Measurements from ENCODE around the gene DPH5. TPM values are rescaled to one million over a fixed set of nuclear protein-coding genes. Genes with fewer than 3 reads are reported as not detected.
"Not testable (repeated sequence)": the region's sequence is repeated elsewhere in the genome, so short reads cannot be mapped to it uniquely, and the experiment has no call there.

Gene DPH5
- 27.4 and 30.3 TPM in 2 replicates for total RNA-seq (2014; rRNA removed; shearing (Covaris generic))

- DNase-seq (ENCODE audit: low read depth) = peak; percentile 90
These were observed at the start of gene DPH5 for GRCh38 chr1:101025657-101026429. TSS of gene DPH5 (minus strand) at chr1:101025784. CDS start at chr1:101025443, 341 bp downstream.

GRCh38 chr1:101073836-101074235 is 48.3 kb upstream of the DPH5 start:
- no peak for DNase-seq (ENCODE audit: low read depth)

- no peak for DNase-seq (ENCODE audit: low read depth)
These were observed 45.9 kb upstream of the DPH5 start for GRCh38 chr1:101071470-101071891.

- DNase-seq (ENCODE audit: low read depth) = no peak
These were observed 43.6 kb upstream of the DPH5 start for GRCh38 chr1:101069158-101069557.

- DNase-seq (ENCODE audit: low read depth) = not testable (repeated sequence)
These were observed 41.4 kb upstream of the DPH5 start for GRCh38 chr1:101066937-101067335.

- no peak for DNase-seq (ENCODE audit: low read depth)
These were observed 40.8 kb upstream of the DPH5 start for GRCh38 chr1:101066260-101066936.

- no peak for DNase-seq (ENCODE audit: low read depth)
These were observed 40.0 kb upstream of the DPH5 start for GRCh38 chr1:101065575-101065974.

- no peak for DNase-seq (ENCODE audit: low read depth)
These were observed 39.1 kb upstream of the DPH5 start for GRCh38 chr1:101064697-101065096.

GRCh38 chr1:101060992-101061391 is 35.4 kb upstream of the DPH5 start:
- DNase-seq (ENCODE audit: low read depth) = no peak

- no peak for DNase-seq (ENCODE audit: low read depth)
These were observed 34.5 kb upstream of the DPH5 start for GRCh38 chr1:101059945-101060542.

- no peak for DNase-seq (ENCODE audit: low read depth)
These were observed 30.0 kb upstream of the DPH5 start for GRCh38 chr1:101055623-101056022.

- DNase-seq (ENCODE audit: low read depth) = no peak
These were observed 26.4 kb upstream of the DPH5 start for GRCh38 chr1:101051688-101052638.

GRCh38 chr1:101050869-101051268 is 25.3 kb upstream of the DPH5 start:
- no peak for DNase-seq (ENCODE audit: low read depth)

GRCh38 chr1:101044749-101045148 is 19.2 kb upstream of the DPH5 start:
- peak; percentile 40 for DNase-seq (ENCODE audit: low read depth)

GRCh38 chr1:101044259-101044658 is 18.7 kb upstream of the DPH5 start:
- no peak for DNase-seq (ENCODE audit: low read depth)

GRCh38 chr1:101043776-101044175 is 18.2 kb upstream of the DPH5 start:
- peak; percentile 73 for DNase-seq (ENCODE audit: low read depth)

GRCh38 chr1:101041300-101041699 is 15.7 kb upstream of the DPH5 start:
- no peak for DNase-seq (ENCODE audit: low read depth)

GRCh38 chr1:101040666-101041065 is 15.1 kb upstream of the DPH5 start:
- no peak for DNase-seq (ENCODE audit: low read depth)

GRCh38 chr1:101039245-101039644 is 13.7 kb upstream of the DPH5 start:
- peak; percentile 45 for DNase-seq (ENCODE audit: low read depth)

GRCh38 chr1:101037316-101037715 is 11.7 kb upstream of the DPH5 start:
- DNase-seq (ENCODE audit: low read depth) = peak; percentile 5

- no peak for DNase-seq (ENCODE audit: low read depth)
These were observed 7.4 kb upstream of the DPH5 start for GRCh38 chr1:101033017-101033416.

- DNase-seq (ENCODE audit: low read depth) = not testable (repeated sequence)
These were observed 6.5 kb upstream of the DPH5 start for GRCh38 chr1:101032129-101032528.
